HG03108 (cell line): ENCODE results near the gene LRP1B.

Source experiments
- ATAC-seq: cut with Tn5 transposase; IDR thresholded peaks from one replicate; pipeline ENCODE4 v1.9.1; 2021; ENCODE audit warnings: moderate library complexity; ENCODE audit not compliant: unreplicated experiment

LRP1B gene

DNA sequence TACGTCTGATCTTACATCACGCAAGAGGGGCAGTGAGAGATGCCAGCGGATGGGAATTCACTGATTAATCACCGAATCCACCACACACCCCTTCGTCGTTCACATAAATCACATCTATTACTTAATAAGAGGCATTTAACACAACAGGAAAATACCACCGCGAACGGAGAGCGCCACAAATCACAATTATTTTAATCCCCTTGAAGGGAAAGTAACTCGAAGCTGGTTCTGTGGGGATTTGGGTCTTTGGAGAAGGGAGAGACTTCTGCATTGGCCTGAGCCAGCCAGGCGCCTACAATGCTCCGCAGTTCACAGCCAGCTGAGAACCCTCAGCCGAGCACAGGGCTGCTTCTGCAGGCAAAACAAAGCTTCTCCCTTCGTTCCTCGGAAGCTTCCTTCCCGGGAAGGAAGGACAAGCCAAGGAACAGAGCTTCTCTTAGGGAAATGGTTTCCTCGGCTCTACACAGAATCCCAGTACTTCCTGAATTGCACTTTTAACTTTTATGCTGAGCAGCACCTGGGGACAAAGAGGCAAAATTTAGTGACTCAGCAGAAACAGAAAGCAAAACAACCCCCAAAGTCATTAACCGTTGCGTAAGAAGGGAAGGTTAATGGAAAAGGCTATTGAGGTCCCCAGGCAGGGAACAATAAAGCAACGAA, at the start of gene LRP1B:
TSS of gene LRP1B (minus strand) at position 7 of the 660 bp plus-strand sequence. CDS start 287 bp downstream, outside the sequence.
- ATAC-seq: no peak

DNA sequence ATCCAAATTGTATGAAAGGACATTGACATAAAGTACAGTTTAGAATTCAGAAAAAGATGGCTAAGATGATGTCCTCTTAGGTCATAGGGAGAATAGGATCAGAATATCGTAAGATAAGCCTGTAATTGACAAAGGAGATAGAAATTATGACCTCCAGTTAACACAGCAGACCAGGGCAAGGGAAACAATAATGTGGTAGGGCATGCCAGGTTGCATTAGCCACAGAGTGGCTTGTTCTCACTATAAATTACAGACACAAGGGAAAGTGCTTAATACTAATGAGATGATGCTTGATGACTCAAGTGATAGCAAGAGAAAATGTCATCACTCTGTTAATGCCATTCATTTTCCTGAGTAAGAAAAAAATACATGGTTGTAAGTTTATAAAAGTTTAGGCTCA, 48.9 kb upstream of the LRP1B start:
- no peak for ATAC-seq

DNA sequence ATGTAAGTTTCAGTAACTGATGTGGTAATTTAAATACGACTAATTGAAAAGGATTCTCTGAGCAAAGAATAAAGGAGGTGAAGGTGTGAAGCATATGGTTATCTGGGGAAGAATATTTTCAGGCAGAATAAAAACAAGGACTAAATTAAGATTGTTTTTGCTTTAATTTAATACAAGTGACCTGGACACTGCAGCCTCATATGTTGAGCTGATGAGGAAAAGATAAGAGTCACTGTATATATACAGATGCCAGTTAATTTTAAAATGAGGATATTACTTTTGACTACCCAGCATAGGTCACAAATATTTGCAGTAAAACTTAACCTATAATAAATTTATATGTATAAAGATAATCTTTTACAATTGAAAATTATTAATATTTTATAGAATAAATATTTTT, 47.8 kb upstream of the LRP1B start:
- no peak for ATAC-seq

DNA sequence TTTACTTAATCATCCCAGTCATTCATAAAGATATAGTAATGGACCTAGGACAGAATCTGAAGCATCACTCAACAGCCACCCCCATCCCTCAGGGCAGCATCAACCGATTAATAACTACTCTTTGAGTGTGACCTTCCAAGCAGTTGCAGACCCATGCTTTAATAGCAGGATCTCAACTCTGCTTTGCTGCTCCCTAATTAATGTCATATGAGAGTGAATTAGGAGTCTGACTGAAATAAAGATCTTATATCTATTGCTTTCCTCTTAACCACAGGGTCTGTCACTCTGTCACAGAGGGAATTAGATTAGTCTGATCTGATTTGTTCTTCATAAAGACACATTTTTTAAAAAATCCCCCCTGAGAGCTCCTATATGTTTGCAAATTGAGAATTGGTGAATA, 46.1 kb upstream of the LRP1B start:
- no peak for ATAC-seq

DNA sequence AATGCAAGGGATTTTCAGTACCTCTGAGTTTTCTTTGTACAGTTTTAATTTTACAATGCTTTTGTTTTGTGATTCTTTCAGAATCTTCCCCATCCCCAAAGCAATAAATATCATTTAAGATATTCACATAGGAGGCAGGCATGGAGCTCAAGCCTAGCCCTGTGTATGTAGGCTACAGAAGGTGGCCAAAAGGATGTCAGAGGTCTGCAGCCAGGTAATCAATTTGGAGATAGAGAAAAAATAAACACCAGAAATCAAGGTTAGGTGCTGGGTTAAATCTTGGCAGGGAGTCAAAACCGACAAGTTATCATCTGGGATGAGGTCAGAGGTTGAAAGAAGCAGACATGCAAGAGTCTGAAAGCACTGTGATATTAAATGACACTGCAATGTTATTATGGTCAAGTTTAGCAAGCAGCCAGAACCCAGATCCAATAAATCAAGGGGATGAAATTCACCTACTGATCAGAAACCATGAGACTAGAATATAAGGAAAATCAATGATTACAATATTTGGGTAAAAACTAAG, 45.1 kb upstream of the LRP1B start:
- no peak for ATAC-seq

- ATAC-seq: no peak
Observed at GRCh38 chr2:142174176-142174575, 43.4 kb upstream of the LRP1B start.

GRCh38 chr2:142170847-142171246, 40.0 kb upstream of the LRP1B start:
- ATAC-seq: no peak

DNA sequence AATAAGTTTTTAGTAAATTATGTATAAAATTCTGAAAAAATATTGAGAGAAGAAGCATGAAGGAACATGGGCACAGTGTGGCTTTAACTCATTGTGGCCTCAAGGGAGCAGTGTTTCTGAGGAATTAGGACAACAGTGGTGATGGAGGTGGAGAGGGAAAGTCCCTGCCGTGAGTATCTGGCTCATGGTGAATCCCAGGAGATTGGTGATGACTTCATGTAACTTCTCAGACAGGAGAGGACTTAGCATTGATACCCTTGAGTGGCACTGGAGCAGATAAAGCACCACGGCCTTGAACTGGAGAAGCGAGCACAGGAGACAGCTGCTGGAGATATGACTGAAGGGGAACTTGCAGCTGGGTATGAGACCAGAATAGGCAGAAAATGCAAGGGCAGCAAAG, 35.0 kb upstream of the LRP1B start:
- ATAC-seq: peak; percentile 92

GRCh38 chr2:142153601-142154000, 22.8 kb upstream of the LRP1B start:
- ATAC-seq: no peak

DNA sequence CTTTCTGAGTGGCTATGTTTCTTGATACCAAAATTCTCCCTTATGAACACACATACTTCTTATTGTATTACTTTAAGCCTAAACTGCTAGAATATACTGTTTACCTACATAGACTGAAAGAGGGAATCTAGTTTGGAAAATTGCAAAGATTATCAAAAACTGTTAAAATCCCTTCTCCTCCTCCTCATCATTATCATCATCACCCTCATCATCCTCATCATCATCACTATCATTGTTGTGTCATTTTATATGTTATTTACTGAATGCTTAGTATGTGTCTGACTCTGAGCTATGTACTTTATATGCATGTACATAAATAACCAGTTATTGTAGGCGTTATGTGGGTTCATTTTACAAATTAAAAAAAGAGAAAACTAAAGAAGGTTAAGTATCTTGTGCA, 19.6 kb upstream of the LRP1B start:
- no peak for ATAC-seq

DNA sequence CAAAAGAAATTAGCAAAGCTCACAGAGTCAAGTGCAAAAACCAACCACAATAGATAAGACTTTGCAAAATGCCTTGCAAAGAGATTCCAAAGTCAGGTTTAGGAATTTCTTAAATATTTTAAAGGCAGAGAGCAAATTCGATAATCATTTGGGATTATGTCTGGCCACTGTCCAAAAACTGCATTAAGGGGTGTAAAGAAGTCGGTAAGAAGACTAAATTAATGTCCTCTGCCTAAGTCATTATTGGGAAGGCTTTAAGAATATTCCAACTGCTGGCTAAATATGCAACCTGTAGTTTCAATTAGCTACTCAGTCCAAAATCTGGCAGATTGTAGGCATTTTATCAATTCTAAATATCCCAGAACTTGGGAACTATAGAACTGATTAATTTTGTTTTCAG, 13.7 kb upstream of the LRP1B start:
- no peak for ATAC-seq

DNA sequence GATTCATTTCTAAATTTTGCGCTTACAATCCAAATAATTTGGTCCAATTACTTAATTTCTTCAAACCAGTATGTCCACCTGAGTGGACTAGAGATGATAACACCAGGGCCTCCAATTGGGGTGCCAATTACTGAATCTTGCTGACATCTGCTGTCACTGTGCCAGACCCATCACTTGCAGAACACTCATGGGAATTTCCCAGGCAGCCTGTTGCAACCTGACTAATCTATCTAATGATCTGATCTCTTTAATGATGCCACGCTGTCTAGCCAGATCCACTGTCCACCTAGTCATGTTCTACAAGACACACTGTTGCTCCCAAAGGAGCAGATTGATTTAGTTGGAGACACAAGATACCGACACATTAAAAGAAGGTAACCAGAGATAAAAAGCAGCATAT, 11.8 kb upstream of the LRP1B start:
- ATAC-seq: no peak

DNA sequence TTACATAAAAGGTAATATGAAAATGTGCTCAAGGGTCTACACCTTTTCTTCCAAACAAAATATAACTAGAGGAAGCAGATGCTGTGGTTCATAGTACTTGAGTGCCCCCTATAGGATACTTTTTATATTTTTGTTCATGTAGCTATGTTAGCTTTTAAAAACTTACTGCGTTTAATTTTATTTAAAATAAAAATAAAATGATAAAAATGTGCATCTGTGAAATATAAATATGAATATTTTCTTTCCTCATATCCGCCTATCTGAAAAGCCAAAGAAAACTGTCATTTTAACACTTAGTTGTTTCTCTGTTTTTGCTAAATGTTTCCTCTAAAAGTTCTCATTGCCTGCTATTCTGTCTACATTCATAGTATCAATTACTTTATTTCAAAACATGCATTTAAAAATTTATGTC, 9.6 kb upstream of the LRP1B start:
- ATAC-seq: no peak

DNA sequence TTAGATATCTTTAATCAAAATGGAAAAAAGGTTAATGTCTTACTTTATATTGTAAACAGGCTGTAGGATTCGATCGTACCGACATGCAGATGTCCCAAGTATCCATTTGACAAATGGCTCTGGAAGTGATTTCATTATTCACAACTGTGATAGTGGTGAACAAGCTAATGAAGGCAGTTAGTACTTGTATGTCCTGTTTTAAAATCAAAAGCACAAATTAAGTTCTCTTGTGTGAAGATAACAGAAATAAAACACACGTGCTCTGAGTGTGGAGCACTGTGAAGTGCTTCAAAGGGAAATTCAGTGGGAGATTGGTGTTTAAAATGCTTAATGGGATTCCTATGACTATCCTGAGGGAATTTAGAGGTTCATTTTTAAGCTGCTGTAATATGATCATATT, 8.6 kb upstream of the LRP1B start:
- ATAC-seq: no peak

GRCh38 chr2:142136571-142136970, 5.8 kb upstream of the LRP1B start:
- no peak for ATAC-seq

DNA sequence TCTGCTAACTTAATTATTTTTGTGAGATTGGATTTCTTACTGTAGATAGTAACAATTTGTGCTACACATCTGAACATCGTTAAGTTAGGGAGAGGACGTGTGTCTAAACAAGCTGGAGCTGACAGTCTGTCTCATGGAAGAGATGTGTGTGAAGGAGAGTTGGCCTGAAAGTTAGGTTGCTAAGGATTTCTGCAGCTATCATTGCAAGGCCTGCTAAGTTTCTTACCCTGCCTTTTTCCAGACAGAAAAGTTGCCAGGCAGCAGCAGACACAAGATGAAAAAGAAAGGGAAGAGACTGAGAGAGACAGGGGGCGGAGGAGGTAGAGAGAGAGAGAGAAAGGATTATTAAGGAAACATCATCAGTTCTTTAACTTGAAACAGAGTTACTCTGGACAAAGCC, 4.1 kb upstream of the LRP1B start:
- no peak for ATAC-seq

- no peak for ATAC-seq
Observed at GRCh38 chr2:142130111-142131009, 456 bp downstream of the LRP1B start.

- ATAC-seq: no peak
Observed at GRCh38 chr2:142128105-142128504, 2.7 kb downstream of the LRP1B start.

DNA sequence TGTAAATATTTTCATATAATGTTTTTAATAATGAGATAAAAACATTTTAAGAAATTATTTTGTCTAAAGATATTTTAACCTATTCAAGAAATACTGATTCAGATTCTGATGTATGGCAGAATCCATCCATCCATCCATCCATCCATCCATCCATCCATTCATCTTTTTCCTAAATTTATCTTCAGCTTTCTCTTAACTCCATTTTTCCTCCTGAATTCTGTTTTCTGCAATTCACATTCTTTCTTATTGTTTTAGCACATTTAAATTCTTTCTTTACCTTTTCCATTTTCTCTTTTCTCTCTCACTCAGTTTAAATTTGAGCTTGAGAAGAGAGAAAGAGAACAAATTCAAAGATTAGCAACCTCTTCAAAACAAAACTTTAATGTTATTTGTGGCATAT, 3.6 kb downstream of the LRP1B start:
- ATAC-seq: no peak

DNA sequence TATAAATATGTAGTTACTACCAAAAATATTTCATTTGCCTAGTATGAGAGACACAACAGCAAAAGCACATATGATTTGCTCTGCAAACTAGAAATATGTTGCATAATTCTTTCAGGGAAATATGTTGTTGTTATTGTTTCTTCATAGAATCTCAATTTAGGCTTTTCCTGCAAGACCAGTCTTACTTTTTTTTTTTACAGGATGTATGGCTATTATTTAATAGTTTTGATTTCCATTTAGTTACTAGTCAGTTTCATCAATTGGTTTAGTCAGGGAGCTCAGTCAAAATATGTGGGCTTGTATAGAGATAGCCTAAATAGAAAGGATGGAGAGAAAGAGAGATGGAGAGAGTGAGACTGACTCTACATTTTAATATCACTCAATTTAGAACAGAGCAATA, 6.1 kb downstream of the LRP1B start:
- ATAC-seq: no peak

GRCh38 chr2:142119347-142119746, 11.5 kb downstream of the LRP1B start:
- no peak for ATAC-seq

DNA sequence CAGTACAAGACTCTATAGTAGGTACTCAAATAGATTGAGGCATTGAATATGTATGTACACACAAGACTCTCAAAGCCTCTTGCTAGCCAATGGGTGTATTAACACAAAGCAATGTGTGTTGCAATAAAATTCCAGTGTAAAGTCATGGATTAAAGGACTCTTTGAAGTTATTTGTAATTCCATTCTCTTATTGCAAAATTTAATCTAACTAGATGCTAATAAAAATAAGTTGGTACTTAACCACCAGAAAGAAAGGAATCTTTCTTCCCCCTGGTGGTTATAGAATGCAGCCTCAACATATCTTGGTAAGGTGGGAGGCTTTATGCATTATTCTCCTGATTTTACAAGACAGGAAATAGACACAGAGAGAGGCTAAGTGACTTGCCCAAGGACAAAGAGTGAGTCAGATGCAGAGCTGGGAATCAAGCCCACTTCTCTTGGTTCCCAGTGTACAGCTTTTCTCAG, 18.0 kb downstream of the LRP1B start:
- ATAC-seq: no peak
